GM10266 (cell line): ENCODE measurements around the gene CEP120.
A peak's percentile ranks its signal among the peaks of the same experiment; 100 is the strongest.

Experiments used
- DNase-seq: peaks from one replicate; pipeline ENCODE4 v3.0.0; 2012; ENCODE audit errors: extremely low spot score
- CTCF ChIP-seq: IDR thresholded peaks from 2 replicates; pipeline ENCODE4 v1.5.1; 2012; ENCODE audit warnings: mild to moderate bottlenecking, low read depth; ENCODE audit not compliant: control insufficient read depth, insufficient read depth; ENCODE audit errors: missing control alignments

CEP120 gene

DNA sequence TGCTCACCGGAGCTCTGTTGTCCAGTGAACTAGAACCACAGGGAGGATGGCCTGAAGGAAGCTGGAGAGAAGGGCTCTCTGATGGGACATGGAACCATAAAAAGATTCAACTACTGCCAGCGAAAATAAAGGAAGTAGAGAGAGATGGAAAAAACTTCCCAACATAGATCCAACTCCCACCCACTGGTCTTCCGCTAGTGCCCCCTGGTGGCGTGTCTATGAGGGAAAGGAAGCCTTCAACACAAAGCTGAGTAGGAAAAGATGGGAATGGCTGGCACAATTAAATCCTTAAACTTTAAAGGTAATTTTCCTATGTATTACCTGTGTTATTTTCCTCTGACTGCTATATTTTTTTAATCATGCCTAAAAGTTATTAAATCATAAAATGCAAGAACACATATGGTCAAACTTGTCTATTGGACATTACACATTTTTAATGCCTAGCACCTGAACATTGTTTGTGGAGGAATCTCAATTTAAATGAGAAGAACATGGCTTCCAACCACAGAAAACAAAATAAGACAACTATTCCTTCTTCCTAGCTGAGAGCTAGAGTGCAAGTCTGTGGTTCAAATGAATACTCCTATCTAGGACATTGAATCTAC is 51.5 kb downstream of the CEP120 start:
- DNase-seq, result no peak

GRCh38 chr5:123369371-123369968 is 53.7 kb downstream of the CEP120 start:
- TF ChIP-seq CTCF, result no peak
- no peak for DNase-seq

More for the DNA sequence above, 51.5 kb downstream of the CEP120 start:
- TF ChIP-seq CTCF, result peak; percentile 29

- no peak for DNase-seq
- no peak for TF ChIP-seq CTCF
These were observed 55.5 kb downstream of the CEP120 start for GRCh38 chr5:123367739-123368138.

DNA sequence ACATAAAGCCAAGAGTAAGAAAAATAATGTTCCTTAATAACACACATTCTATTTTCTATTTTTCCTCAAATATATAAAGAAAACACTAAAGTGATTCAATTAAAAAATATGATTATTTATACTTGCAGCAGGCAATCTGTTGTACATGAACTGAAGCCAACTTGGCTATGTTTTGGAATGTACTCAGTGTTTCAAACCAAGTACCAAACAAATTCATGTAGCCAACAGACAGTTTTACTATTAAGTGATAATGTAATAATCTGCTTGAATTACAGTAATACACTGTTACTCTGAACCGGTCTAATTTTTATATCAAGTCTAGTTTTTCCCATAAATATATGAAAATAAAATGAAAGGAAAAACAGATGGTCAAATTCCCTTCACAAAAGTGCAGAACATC is 58.0 kb downstream of the CEP120 start:
- TF ChIP-seq CTCF, result no peak
- DNase-seq, result no peak

- no peak for TF ChIP-seq CTCF
- DNase-seq, result no peak
These were observed 58.6 kb downstream of the CEP120 start for GRCh38 chr5:123364441-123365155.

DNA sequence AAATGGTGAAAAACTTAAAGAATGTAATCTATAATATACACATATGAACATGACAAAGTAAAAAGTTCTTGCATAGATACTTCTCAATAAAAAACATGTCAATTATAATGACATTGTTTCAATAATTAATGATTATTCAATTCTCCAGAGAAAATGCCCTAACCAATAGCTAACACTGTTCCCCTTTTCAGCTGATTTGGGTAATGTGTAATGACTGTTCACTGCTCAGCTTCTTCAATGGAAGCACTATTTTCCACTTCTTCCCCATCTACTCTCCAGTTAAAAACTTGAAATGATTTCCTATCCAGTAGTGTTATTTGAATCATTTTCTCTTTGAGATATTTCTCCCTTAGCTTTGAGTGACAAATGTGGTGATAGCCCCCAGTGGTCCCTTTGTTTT is 62.3 kb downstream of the CEP120 start:
- no peak for TF ChIP-seq CTCF
- DNase-seq, result no peak

DNA sequence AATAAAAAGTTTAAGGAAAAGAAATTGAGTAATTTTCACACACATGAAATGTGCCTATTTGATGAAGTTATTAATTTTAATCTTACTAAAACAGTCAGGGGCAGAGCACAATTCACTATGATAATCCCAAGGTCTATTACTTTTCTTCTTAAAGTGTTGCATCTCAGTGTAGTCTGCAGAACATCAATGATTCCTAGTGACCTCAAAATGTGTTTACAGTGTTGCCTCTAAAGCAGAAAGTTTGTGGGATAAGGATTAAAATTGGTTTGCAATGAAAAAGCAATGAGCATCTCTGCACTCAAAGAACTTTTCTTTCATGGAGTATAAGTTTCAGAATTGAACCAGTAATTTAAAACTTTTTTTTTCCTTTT is 63.0 kb downstream of the CEP120 start:
- DNase-seq, result no peak
- no peak for TF ChIP-seq CTCF
